Loucy (cell line): ENCODE measurements around the gene NNAT.

Source experiments
- CTCF ChIP-seq: fragments of 200-600 bp; sonication (generic); conservative IDR thresholded peaks from 2 replicates; pipeline ENCODE4 v1.5.1; 2014; ENCODE audit warnings: mild to moderate bottlenecking, antibody characterized with exemption, low read length
- EZH2phosphoT487 ChIP-seq: fragments of 200-600 bp; IDR thresholded peaks from 2 replicates; pipeline ENCODE4 v1.6.1; 2018; ENCODE audit warnings: antibody characterized with exemption, mild to moderate bottlenecking, moderate library complexity, borderline replicate concordance

DNA sequence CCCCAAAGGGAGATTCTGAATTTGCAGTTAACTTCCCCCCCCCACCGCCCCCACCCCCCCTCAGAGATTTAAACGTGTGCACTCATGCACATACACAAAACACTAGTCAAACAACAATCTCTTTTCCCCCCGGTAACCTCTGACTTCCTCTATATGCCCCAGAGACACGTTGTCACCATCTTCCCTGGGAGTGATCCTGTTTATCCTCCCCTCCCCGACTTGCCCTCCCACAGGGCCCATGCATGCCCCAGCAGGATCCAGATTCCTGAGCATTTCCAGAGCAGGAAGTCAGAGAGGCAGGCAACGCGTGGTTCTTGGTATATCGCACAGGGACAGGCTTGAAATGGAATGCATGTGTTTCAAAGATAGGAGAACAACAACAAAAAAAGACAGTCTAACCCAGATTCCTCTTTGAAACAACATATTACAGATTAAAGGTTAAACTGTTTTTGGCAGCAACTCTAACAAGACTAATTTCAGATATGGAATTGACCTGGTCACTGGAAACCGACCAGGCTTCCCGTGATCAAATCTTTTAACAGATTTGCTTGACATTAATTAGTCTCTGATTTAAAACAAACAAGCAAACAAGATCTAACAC lies 5.3 kb downstream of the NNAT start:
- no peak for TF ChIP-seq CTCF
- no peak for TF ChIP-seq EZH2phosphoT487
